ENCODE measurements around the gene PFDN6. TPM values are rescaled to one million over a fixed set of nuclear protein-coding genes. Genes with fewer than 3 reads are reported as not detected.
A peak's percentile ranks its signal among the peaks of the same experiment; 100 is the strongest.

The PFDN6 gene
- polyA plus RNA-seq, 3 donors: 26.0 to 36.2 (median 28.4) TPM

DNA sequence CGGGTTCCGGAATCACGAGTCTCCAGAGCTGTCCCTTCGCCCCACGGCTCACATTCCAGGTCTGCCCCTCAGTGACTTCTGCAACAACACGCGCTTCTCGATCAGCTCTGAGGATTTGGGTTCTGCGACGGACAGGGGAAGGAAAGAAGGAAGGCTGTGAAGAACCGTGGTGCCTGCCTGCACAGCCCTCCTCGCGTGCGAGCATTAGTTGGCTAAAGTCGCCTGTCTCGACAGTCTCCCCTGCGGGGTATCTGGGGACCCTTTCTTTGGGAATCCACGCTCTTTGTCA is 40.8 kb upstream of the PFDN6 start:
- DNase-seq: peak in 2 of 3 donors; percentile 21 to 52
- TF ChIP-seq, protein P1, sequence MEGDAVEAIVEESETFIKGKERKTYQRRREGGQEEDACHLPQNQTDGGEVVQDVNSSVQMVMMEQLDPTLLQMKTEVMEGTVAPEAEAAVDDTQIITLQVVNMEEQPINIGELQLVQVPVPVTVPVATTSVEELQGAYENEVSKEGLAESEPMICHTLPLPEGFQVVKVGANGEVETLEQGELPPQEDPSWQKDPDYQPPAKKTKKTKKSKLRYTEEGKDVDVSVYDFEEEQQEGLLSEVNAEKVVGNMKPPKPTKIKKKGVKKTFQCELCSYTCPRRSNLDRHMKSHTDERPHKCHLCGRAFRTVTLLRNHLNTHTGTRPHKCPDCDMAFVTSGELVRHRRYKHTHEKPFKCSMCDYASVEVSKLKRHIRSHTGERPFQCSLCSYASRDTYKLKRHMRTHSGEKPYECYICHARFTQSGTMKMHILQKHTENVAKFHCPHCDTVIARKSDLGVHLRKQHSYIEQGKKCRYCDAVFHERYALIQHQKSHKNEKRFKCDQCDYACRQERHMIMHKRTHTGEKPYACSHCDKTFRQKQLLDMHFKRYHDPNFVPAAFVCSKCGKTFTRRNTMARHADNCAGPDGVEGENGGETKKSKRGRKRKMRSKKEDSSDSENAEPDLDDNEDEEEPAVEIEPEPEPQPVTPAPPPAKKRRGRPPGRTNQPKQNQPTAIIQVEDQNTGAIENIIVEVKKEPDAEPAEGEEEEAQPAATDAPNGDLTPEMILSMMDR (IDR thresholded peaks at IDR 0.05): peak; percentile 65
- peaks cover 32% of the 10 kb centered on the region for H3K4me1 Mint-ChIP-seq
- H3K4me3 Mint-ChIP-seq: peak overlapping the region; percentile 81 to 92
- no peaks in the 10 kb centered on the region for H3K9me3 Mint-ChIP-seq
- H3K9me3 ChIP-seq (replicated peaks in 1 of 2; ENCODE audit: control insufficient read depth in 1 of 2, insufficient read depth in 1 of 2, low read length in 2 of 2): no peaks in the 10 kb centered on the region
- H3K9ac ChIP-seq (ENCODE audit: insufficient read depth, low read length, poor library complexity, severe bottlenecking): peak overlapping the region; percentile 63
- no peaks in the 10 kb centered on the region for H3K27me3 ChIP-seq (ENCODE audit: control insufficient read depth in 2 of 2, insufficient read depth in 2 of 2, low read length in 2 of 2)
- H3K36me3 ChIP-seq (replicated peaks in 1 of 2; ENCODE audit: control insufficient read depth in 1 of 2, insufficient read depth in 2 of 2, low read length in 2 of 2): peaks cover 10 to 21% of the 10 kb centered on the region in 2 donors
- peak overlapping the region; percentile 91 to 97 (median 96) for H3K27ac Mint-ChIP-seq
- H3K4me2 ChIP-seq (replicated peaks; ENCODE audit: extremely low read depth, low read length, poor library complexity, severe bottlenecking): peak overlapping the region; percentile 84
- peak overlapping the region; percentile 89 for H2AFZ ChIP-seq (ENCODE audit: insufficient read depth, low read depth, low read length, poor library complexity, severe bottlenecking)
- peaks cover 19 to 21% of the 10 kb centered on the region in 2 donors for H3K36me3 Mint-ChIP-seq
- H3K79me2 ChIP-seq (ENCODE audit: insufficient read depth, low read length): peaks cover 4% of the 10 kb centered on the region
- peaks cover 11 to 13% (median 11%) of the 10 kb centered on the region in 3 donors for H3K27me3 Mint-ChIP-seq (ENCODE audit: low read depth in 3 of 3)
- H3K4me1 ChIP-seq (ENCODE audit: control insufficient read depth in 1 of 2, insufficient read depth in 2 of 2, low read length in 2 of 2): peaks cover 24 to 29% of the 10 kb centered on the region in 2 donors
- intact Hi-C loops (cut with micrococcal nuclease): loop anchor here (2.0 to 10.0 kb wide), 10 partner anchors 36 to 314 kb away; partner anchors contain the start of genes COL11A2 (in 1 of the 2), RXRB (in 1 of the 2) and SLC39A7 (in 1 of the 2)
- peak overlapping the region; percentile 90 to 93 for H3K27ac ChIP-seq (ENCODE audit: low read depth in 1 of 2, low read length in 2 of 2)
- H4K20me1 ChIP-seq (ENCODE audit: insufficient read depth, low read length): no peaks in the 10 kb centered on the region
- 0% methylated on average over 17 of the region's 18 CpGs for WGBS (ENCODE audit: insufficient coverage)
- peak overlapping the region; percentile 28 to 77 (median 31) for H3K4me3 ChIP-seq (replicated peaks in 1 of 3; ENCODE audit: low read depth in 2 of 3, low read length in 3 of 3)

DNA sequence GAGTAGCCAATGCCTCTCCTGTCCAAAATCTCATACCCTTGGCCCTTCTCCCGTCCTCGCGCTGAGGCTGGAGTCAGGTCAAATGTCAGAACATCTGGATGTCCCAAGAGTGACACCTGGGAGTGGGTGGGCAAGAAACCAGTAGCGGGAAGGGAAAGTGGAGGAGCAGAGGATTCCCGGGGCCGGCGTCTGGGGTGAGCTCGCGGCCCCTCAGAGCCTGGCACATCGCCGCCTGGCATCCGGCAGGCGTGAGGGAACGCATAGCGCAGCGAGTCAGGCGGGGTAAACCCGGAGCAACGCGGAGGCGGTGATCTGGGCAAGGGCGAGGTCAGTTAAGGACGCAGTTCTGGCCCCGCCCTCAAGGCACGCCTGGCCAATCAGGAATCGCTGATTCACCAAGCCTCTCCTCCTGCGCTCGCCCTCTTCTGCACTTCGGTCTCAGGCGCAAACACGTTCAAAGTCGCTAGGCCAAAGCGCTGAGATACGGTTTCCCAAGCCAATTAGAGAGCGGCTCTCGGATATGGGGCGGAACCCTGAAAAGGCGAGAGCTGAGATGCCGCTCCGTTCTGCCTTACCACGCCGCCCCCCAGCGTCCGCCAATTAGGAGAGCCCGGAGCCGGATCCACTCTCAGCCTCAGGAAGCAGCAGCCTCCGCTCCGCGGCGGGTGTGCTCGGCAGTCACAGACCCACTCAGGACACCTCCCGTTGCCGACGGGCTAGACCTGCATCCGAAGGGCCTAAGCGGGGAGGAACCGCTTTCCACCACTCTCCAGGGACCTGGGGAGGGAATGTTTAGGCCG is 40.3 kb upstream of the PFDN6 start:
- peak; percentile 99 for DNase-seq
- H4K20me1 ChIP-seq (ENCODE audit: insufficient read depth, low read length): no peaks in the 10 kb centered on the region
- peak overlapping the region; percentile 84 for H3K4me2 ChIP-seq (replicated peaks; ENCODE audit: extremely low read depth, low read length, poor library complexity, severe bottlenecking)
- peaks cover 24 to 29% of the 10 kb centered on the region in 2 donors for H3K4me1 ChIP-seq (ENCODE audit: control insufficient read depth in 1 of 2, insufficient read depth in 2 of 2, low read length in 2 of 2)
- peaks cover 19 to 21% of the 10 kb centered on the region in 2 donors for H3K36me3 Mint-ChIP-seq
- H3K27me3 ChIP-seq (ENCODE audit: control insufficient read depth in 2 of 2, insufficient read depth in 2 of 2, low read length in 2 of 2): no peaks in the 10 kb centered on the region
- under 1% methylated on average over 52 of the region's 58 CpGs for WGBS (ENCODE audit: insufficient coverage)
- TF ChIP-seq, protein P1 (IDR thresholded peaks at IDR 0.05): no peak
- H3K27me3 Mint-ChIP-seq (ENCODE audit: low read depth in 3 of 3): peaks cover 7 to 13% (median 7%) of the 10 kb centered on the region in 3 donors
- peak overlapping the region; percentile 90 for H2AFZ ChIP-seq (ENCODE audit: insufficient read depth, low read depth, low read length, poor library complexity, severe bottlenecking)
- intact Hi-C loops (cut with micrococcal nuclease): loop anchor here (2.0 to 10.0 kb wide), 10 partner anchors 37 to 314 kb away; partner anchors contain the start of genes COL11A2 (in 1 of the 2), RXRB (in 1 of the 2) and SLC39A7 (in 1 of the 2)
- peak overlapping the region; percentile 91 to 97 (median 96) for H3K27ac Mint-ChIP-seq
- H3K4me3 Mint-ChIP-seq: peak overlapping the region; percentile 81 to 92
- peak overlapping the region; percentile 43 to 77 (median 58) for H3K4me3 ChIP-seq (replicated peaks in 1 of 3; ENCODE audit: low read depth in 2 of 3, low read length in 3 of 3)
- H3K27ac ChIP-seq (ENCODE audit: low read depth in 1 of 2, low read length in 2 of 2): peak overlapping the region; percentile 92 to 93
- peak overlapping the region; percentile 71 for H3K9ac ChIP-seq (ENCODE audit: insufficient read depth, low read length, poor library complexity, severe bottlenecking)
- peaks cover 4% of the 10 kb centered on the region for H3K79me2 ChIP-seq (ENCODE audit: insufficient read depth, low read length)
- H3K36me3 ChIP-seq (replicated peaks in 1 of 2; ENCODE audit: control insufficient read depth in 1 of 2, insufficient read depth in 2 of 2, low read length in 2 of 2): peaks cover 10 to 21% of the 10 kb centered on the region in 2 donors
- H3K9me3 ChIP-seq (replicated peaks in 1 of 2; ENCODE audit: control insufficient read depth in 1 of 2, insufficient read depth in 1 of 2, low read length in 2 of 2): no peaks in the 10 kb centered on the region
- peaks cover 32% of the 10 kb centered on the region for H3K4me1 Mint-ChIP-seq
- no peaks in the 10 kb centered on the region for H3K9me3 Mint-ChIP-seq
